Skeletal muscle tissue (tissue), 4 donors: ENCODE results near the gene SYPL1. TPM values are rescaled to one million over a fixed set of nuclear protein-coding genes. Genes with fewer than 3 reads are reported as not detected.

Source experiments
- H3K27ac ChIP-seq: one replicate; pipeline ENCODE4 v1.7.0; 2013; ENCODE audit warnings: mild to moderate bottlenecking, low read depth, low read length, inconsistent platforms
- H3K27me3 ChIP-seq, 3 donors: one replicate each; pipeline ENCODE4 v1.7.0; 2013; ENCODE audit warnings: low read length in 3 of 3; ENCODE audit not compliant: control insufficient read depth in 3 of 3, insufficient read depth in 3 of 3
- H3K36me3 ChIP-seq, 3 donors: one replicate each; pipeline ENCODE4 v1.7.0; 2013; ENCODE audit warnings: low read length in 3 of 3; ENCODE audit not compliant: control insufficient read depth in 3 of 3, insufficient read depth in 3 of 3
- H3K4me1 ChIP-seq, 3 donors: one replicate each; pipeline ENCODE4 v1.7.0; 2013; ENCODE audit warnings: low read length in 3 of 3, mild to moderate bottlenecking in 3 of 3; ENCODE audit not compliant: control insufficient read depth in 3 of 3, insufficient read depth in 3 of 3
- H3K4me3 ChIP-seq, 3 donors: one replicate each; pipeline ENCODE4 v1.7.0; 2013; ENCODE audit warnings: low read length in 3 of 3
- H3K9ac ChIP-seq, 3 donors: one replicate each; pipeline ENCODE4 v1.7.0; 2013; ENCODE audit warnings: low read length in 3 of 3, mild to moderate bottlenecking in 3 of 3, moderate library complexity in 2 of 3, low read depth in 1 of 3
- H3K9me3 ChIP-seq, 3 donors: one replicate each; pipeline ENCODE4 v1.7.0; 2013; ENCODE audit warnings: low read length in 3 of 3; ENCODE audit not compliant: control insufficient read depth in 3 of 3
- total RNA-seq: library from RNA; depleted of rRNA; stranded (reverse); fragments of >200 nt; gene quantifications from one replicate; pipeline ENCODE4 v1.2.3, GENCODE V29; 2014
- donor health status: Osteomylitis.

SYPL1 gene
- total RNA-seq, 1 donor from 2014 or later, result 53.2 TPM

- no peaks in the 10 kb centered on the region for H3K9me3 ChIP-seq
- H3K4me1 ChIP-seq, result peaks cover 8 to 10% (median 10%) of the 10 kb centered on the region in 3 donors
- no peak overlapping the region for H3K9ac ChIP-seq
- no peak overlapping the region for H3K27ac ChIP-seq
- H3K27me3 ChIP-seq, result no peaks in the 10 kb centered on the region
- no peak overlapping the region for H3K4me3 ChIP-seq
- no peaks in the 10 kb centered on the region for H3K36me3 ChIP-seq
Observed at GRCh38 chr7:106082087-106082854, 29.8 kb downstream of the SYPL1 start.

DNA sequence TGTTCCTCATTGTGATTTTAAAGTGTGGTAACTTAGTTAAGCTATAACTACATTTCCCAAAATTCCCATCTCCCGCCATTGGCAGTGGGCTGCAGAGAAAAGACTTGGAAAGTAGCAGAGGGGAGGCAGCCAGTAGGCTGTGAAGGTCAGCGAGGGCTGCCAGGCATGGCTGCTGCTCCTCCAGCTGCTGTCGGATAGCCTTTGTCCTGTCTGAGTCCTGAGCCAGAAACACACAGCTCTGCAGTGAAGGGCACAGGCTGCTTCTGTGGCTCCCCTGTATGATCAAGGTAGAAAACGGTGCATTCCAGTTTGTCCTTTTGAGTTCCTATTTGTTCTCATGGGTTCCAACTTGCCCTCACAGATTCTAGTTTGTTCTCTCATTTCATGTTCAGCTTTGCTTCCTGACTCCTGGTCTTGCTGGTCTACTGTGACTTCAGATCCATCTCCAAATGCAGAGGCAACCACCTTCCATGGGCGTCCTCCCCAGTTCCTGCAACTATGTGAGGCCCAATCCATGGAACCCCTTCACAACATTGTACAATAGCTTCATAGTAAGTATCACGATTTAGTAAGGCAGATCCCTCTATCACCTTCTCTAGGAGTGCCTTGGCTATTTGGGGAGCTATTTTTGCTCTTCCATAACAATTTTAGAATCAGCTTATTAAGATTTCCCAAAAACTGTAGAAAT lies 31.7 kb downstream of the SYPL1 start:
- no peak overlapping the region for H3K27ac ChIP-seq
- H3K9ac ChIP-seq, result peak overlapping the region in 2 of 3 donors; percentile 2 to 10
- H3K9me3 ChIP-seq, result no peaks in the 10 kb centered on the region
- no peaks in the 10 kb centered on the region for H3K36me3 ChIP-seq
- H3K27me3 ChIP-seq, result no peaks in the 10 kb centered on the region
- peak overlapping the region in 1 of 3 donors; percentile 24 for H3K4me3 ChIP-seq
- H3K4me1 ChIP-seq, result peaks cover 8 to 10% (median 10%) of the 10 kb centered on the region in 3 donors

DNA sequence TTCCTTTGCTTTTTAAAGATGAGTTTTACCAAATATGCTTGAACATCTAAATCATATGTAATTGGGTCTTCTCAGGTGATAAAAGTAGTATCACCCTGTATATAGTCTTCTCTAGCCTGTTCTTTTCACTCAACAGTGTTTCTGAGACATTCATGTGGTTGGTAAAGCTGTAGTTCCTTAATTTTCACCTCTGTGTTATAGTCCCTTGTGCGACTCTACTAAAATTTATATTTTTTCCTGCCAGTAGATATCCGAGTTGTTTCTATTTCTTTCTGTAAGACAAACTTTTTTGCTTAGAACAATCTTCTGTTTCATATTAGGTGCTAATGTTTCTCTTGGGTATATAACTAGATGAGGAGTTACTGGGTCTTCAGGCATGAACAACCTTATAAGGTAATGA lies 35.6 kb downstream of the SYPL1 start:
- Histone ChIP-seq H3K27me3 (no peaks in the 10 kb centered on the region), H3K27ac (no peak overlapping the region), H3K36me3 (no peaks in the 10 kb centered on the region), H3K4me1 (peaks cover 13 to 29% (median 26%) of the 10 kb centered on the region in 3 donors), H3K4me3 (no peak overlapping the region), H3K9ac (no peak overlapping the region), H3K9me3 (no peaks in the 10 kb centered on the region)

GRCh38 chr7:106075937-106076336 lies 36.2 kb downstream of the SYPL1 start:
- peaks cover 13 to 29% (median 28%) of the 10 kb centered on the region in 3 donors for H3K4me1 ChIP-seq

GRCh38 chr7:106074257-106074656 lies 37.9 kb downstream of the SYPL1 start:
- Histone ChIP-seq H3K9me3 (no peaks in the 10 kb centered on the region), H3K4me3 (no peak overlapping the region), H3K4me1 (peaks cover 4 to 32% (median 30%) of the 10 kb centered on the region in 3 donors), H3K9ac (no peak overlapping the region), H3K27ac (no peak overlapping the region), H3K27me3 (no peaks in the 10 kb centered on the region), H3K36me3 (no peaks in the 10 kb centered on the region)

More at GRCh38 chr7:106075937-106076336, 36.2 kb downstream of the SYPL1 start:
- no peaks in the 10 kb centered on the region for H3K27me3 ChIP-seq
- no peak overlapping the region for H3K9ac ChIP-seq
- H3K27ac ChIP-seq, result no peak overlapping the region
- no peaks in the 10 kb centered on the region for H3K9me3 ChIP-seq
- H3K36me3 ChIP-seq, result no peaks in the 10 kb centered on the region
- no peak overlapping the region for H3K4me3 ChIP-seq

DNA sequence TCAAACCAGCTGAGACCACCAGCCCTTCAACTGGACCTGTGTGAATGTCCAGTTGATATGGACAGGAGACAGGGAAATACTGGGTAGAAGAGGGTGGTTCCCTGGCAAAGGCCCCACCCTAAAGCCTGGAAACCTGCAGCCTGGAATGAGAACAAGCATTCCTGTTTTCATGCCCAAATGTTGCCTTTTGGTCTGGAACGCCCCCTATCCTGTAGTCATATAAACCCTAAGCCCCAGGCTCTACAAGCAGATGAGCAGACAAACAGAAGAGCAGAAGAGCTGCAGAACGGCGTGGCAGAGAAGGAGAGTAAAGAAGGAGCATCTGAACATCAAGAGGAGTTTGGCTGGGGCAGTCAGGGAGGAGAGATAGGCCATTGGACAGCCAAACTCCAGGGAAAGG lies 38.4 kb downstream of the SYPL1 start:
- Histone ChIP-seq H3K27ac (no peak overlapping the region), H3K4me1 (peaks cover 4 to 37% (median 35%) of the 10 kb centered on the region in 3 donors)

DNA sequence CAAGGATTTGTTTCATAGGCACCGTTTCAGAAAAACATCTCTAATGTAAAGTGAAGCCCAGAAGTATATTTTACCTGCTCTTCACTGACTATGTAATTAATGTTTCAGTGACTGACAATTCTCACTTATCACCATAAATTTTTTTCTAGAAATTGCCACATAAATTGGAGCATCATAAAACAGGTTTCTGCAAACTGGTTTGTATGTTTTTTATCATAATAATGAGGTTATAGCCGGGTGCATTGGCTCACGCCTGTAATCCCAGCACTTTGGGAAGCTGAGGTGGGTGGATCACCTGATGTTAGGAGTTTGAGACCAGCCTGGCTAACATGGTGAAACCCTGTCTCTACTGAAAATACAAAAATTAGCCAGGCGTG lies 39.4 kb downstream of the SYPL1 start:
- H3K27ac ChIP-seq, result no peak overlapping the region
- H3K9me3 ChIP-seq, result no peaks in the 10 kb centered on the region
- H3K27me3 ChIP-seq, result no peaks in the 10 kb centered on the region
- H3K4me3 ChIP-seq, result no peak overlapping the region
- no peaks in the 10 kb centered on the region for H3K36me3 ChIP-seq
- H3K9ac ChIP-seq, result no peak overlapping the region
- H3K4me1 ChIP-seq, result peaks cover 4 to 38% (median 35%) of the 10 kb centered on the region in 3 donors

More for the DNA sequence above, 38.4 kb downstream of the SYPL1 start:
- Histone ChIP-seq H3K4me3 (no peak overlapping the region), H3K9ac (no peak overlapping the region), H3K27me3 (no peaks in the 10 kb centered on the region), H3K9me3 (no peaks in the 10 kb centered on the region), H3K36me3 (no peaks in the 10 kb centered on the region)

- H3K9ac ChIP-seq, result no peak overlapping the region
- no peak overlapping the region for H3K4me3 ChIP-seq
- H3K36me3 ChIP-seq, result no peaks in the 10 kb centered on the region
- peak overlapping the region; percentile 59 for H3K27ac ChIP-seq
- H3K27me3 ChIP-seq, result no peaks in the 10 kb centered on the region
- H3K9me3 ChIP-seq, result no peaks in the 10 kb centered on the region
- H3K4me1 ChIP-seq, result peaks cover 4 to 38% (median 35%) of the 10 kb centered on the region in 3 donors
Observed at GRCh38 chr7:106071999-106072714, 40.0 kb downstream of the SYPL1 start.

- Histone ChIP-seq H3K4me1 (peaks cover 4 to 38% (median 37%) of the 10 kb centered on the region in 3 donors), H3K4me3 (no peak overlapping the region), H3K27me3 (no peaks in the 10 kb centered on the region), H3K27ac (peak overlapping the region; percentile 59), H3K36me3 (no peaks in the 10 kb centered on the region), H3K9ac (peak overlapping the region in 1 of 3 donors; percentile 19), H3K9me3 (no peaks in the 10 kb centered on the region)
Observed at GRCh38 chr7:106071356-106071998, 40.6 kb downstream of the SYPL1 start.
